ENCODE measurements around the gene TRIM9. TPM values are rescaled to one million over a fixed set of nuclear protein-coding genes. Genes with fewer than 3 reads are reported as not detected.
A peak's percentile ranks its signal among the peaks of the same experiment; 100 is the strongest.

The TRIM9 gene
- total RNA-seq, 1 donor: 1.1 TPM

GRCh38 chr14:51094282-51094821, 553 bp downstream of the TRIM9 start:
- no peak for TF ChIP-seq CTCF (IDR thresholded peaks at IDR 0.05; ENCODE audit: extremely low read depth, low read depth, low read length)
- H3K27me3 ChIP-seq (ENCODE audit: insufficient read depth, low read length): peaks cover 57% of the 10 kb centered on the region
- H3K4me2 ChIP-seq (ENCODE audit: insufficient read depth, low read length): peak overlapping the region; percentile 86
- H3K4me1 ChIP-seq (ENCODE audit: insufficient read depth, low read length): peaks cover 10% of the 10 kb centered on the region
- no peak overlapping the region for H3K27ac ChIP-seq (ENCODE audit: low read depth, low read length)
- no peaks in the 10 kb centered on the region for H3K36me3 ChIP-seq (ENCODE audit: insufficient read depth, low read length)
- no peaks in the 10 kb centered on the region for H3K9me3 ChIP-seq (ENCODE audit: low read depth, low read length)
- H3K4me3 ChIP-seq (ENCODE audit: insufficient read depth, low read length): peak overlapping the region; percentile 72
- peak; percentile 58 for DNase-seq (ENCODE audit: insufficient read length, low spot score, missing footprints)
- H4K20me1 ChIP-seq (ENCODE audit: insufficient read depth, low read length): no peaks in the 10 kb centered on the region
- H3K79me2 ChIP-seq (ENCODE audit: insufficient read depth, low read length): no peaks in the 10 kb centered on the region
- H2AFZ ChIP-seq (ENCODE audit: low read length): no peak overlapping the region

GRCh38 chr14:51093371-51094281, 1.3 kb downstream of the TRIM9 start:
- Histone ChIP-seq H3K4me3 (ENCODE audit: insufficient read depth, low read length) (no peak overlapping the region), H3K36me3 (ENCODE audit: insufficient read depth, low read length) (no peaks in the 10 kb centered on the region), H3K4me1 (ENCODE audit: insufficient read depth, low read length) (peaks cover 10% of the 10 kb centered on the region), H2AFZ (ENCODE audit: low read length) (no peak overlapping the region), H3K79me2 (ENCODE audit: insufficient read depth, low read length) (no peaks in the 10 kb centered on the region), H3K27ac (ENCODE audit: low read depth, low read length) (no peak overlapping the region), H3K9me3 (ENCODE audit: low read depth, low read length) (no peaks in the 10 kb centered on the region), H4K20me1 (ENCODE audit: insufficient read depth, low read length) (no peaks in the 10 kb centered on the region), H3K4me2 (ENCODE audit: insufficient read depth, low read length) (no peak overlapping the region), H3K27me3 (ENCODE audit: insufficient read depth, low read length) (peaks cover 56% of the 10 kb centered on the region)
- no peak for TF ChIP-seq CTCF (IDR thresholded peaks at IDR 0.05; ENCODE audit: extremely low read depth, low read depth, low read length)
- peak; percentile 62 for DNase-seq (ENCODE audit: insufficient read length, low spot score, missing footprints)

- Histone ChIP-seq H4K20me1 (ENCODE audit: insufficient read depth, low read length) (no peaks in the 10 kb centered on the region), H3K36me3 (ENCODE audit: insufficient read depth, low read length) (no peaks in the 10 kb centered on the region), H3K4me1 (ENCODE audit: insufficient read depth, low read length) (peaks cover 10% of the 10 kb centered on the region), H3K27me3 (ENCODE audit: insufficient read depth, low read length) (peaks cover 52% of the 10 kb centered on the region), H3K4me2 (ENCODE audit: insufficient read depth, low read length) (no peak overlapping the region), H3K4me3 (ENCODE audit: insufficient read depth, low read length) (no peak overlapping the region), H3K79me2 (ENCODE audit: insufficient read depth, low read length) (no peaks in the 10 kb centered on the region), H3K9me3 (ENCODE audit: low read depth, low read length) (no peaks in the 10 kb centered on the region), H2AFZ (ENCODE audit: low read length) (no peak overlapping the region), H3K27ac (ENCODE audit: low read depth, low read length) (no peak overlapping the region)
- TF ChIP-seq CTCF (IDR thresholded peaks at IDR 0.05; ENCODE audit: extremely low read depth, low read depth, low read length): no peak
- DNase-seq (ENCODE audit: insufficient read length, low spot score, missing footprints): no peak
Observed at GRCh38 chr14:51092965-51093364, 1.9 kb downstream of the TRIM9 start.

GRCh38 chr14:51089278-51089677, 5.6 kb downstream of the TRIM9 start:
- TF ChIP-seq CTCF (IDR thresholded peaks at IDR 0.05; ENCODE audit: extremely low read depth, low read depth, low read length): no peak

More at GRCh38 chr14:51089278-51089677, 5.6 kb downstream of the TRIM9 start:
- Histone ChIP-seq H3K4me1 (ENCODE audit: insufficient read depth, low read length) (no peaks in the 10 kb centered on the region), H3K36me3 (ENCODE audit: insufficient read depth, low read length) (no peaks in the 10 kb centered on the region), H3K27ac (ENCODE audit: low read depth, low read length) (no peak overlapping the region), H3K4me2 (ENCODE audit: insufficient read depth, low read length) (no peak overlapping the region), H4K20me1 (ENCODE audit: insufficient read depth, low read length) (no peaks in the 10 kb centered on the region), H2AFZ (ENCODE audit: low read length) (no peak overlapping the region), H3K79me2 (ENCODE audit: insufficient read depth, low read length) (no peaks in the 10 kb centered on the region), H3K9me3 (ENCODE audit: low read depth, low read length) (no peaks in the 10 kb centered on the region), H3K27me3 (ENCODE audit: insufficient read depth, low read length) (peaks cover 43% of the 10 kb centered on the region), H3K4me3 (ENCODE audit: insufficient read depth, low read length) (no peak overlapping the region)
- DNase-seq (ENCODE audit: insufficient read length, low spot score, missing footprints): no peak

Data from osteoblast (primary cell).